Ishikawa (cell line): Measurements from ENCODE around the gene FAM120B.

Experiments
- CEBPB ChIP-seq: IDR thresholded peaks from 2 replicates; pipeline ENCODE4 v1.6.1; 2012
- CREB1 ChIP-seq: IDR thresholded peaks from 2 replicates; pipeline ENCODE4 v1.6.1; 2012; ENCODE audit warnings: low read depth
- EGR1 ChIP-seq: IDR thresholded peaks from 2 replicates; pipeline ENCODE4 v1.6.1; 2012
- EP300 ChIP-seq: IDR thresholded peaks from 2 replicates; pipeline ENCODE4 v1.6.1; 2012; ENCODE audit warnings: borderline replicate concordance
- FOXM1 ChIP-seq: IDR thresholded peaks from 2 replicates; pipeline ENCODE4 v1.6.1; 2012; ENCODE audit warnings: low read depth, borderline replicate concordance
- MAX ChIP-seq: IDR thresholded peaks from 2 replicates; pipeline ENCODE4 v1.6.1; 2012
- NFIC ChIP-seq: IDR thresholded peaks from 2 replicates; pipeline ENCODE4 v1.6.1; 2012
- RAD21 ChIP-seq: IDR thresholded peaks from 2 replicates; pipeline ENCODE4 v1.6.1; 2012; ENCODE audit warnings: low read depth
- REST ChIP-seq: IDR thresholded peaks from 2 replicates; pipeline ENCODE4 v1.6.1; 2012; ENCODE audit warnings: low read depth, mild to moderate bottlenecking
- TAF1 ChIP-seq: IDR thresholded peaks from 2 replicates; pipeline ENCODE4 v1.6.1; 2012; ENCODE audit warnings: low read depth, mild to moderate bottlenecking
- TCF12 ChIP-seq: IDR thresholded peaks from 2 replicates; pipeline ENCODE4 v1.6.1; 2012; ENCODE audit warnings: low read depth
- TEAD4 ChIP-seq: IDR thresholded peaks from 2 replicates; pipeline ENCODE4 v1.6.1; 2012
- USF1 ChIP-seq: IDR thresholded peaks from 2 replicates; pipeline ENCODE4 v1.6.1; 2012
- YY1 ChIP-seq: IDR thresholded peaks from 2 replicates; pipeline ENCODE4 v1.6.1; 2012; ENCODE audit warnings: low read depth
- ZBTB7A ChIP-seq: IDR thresholded peaks from 2 replicates; pipeline ENCODE4 v1.6.1; 2012; ENCODE audit warnings: low read depth

The FAM120B gene

GRCh38 chr6:170288852-170289179 is 17.7 kb upstream of the FAM120B start:
- TF ChIP-seq EP300 = no peak
- no peak for TF ChIP-seq TEAD4
- TF ChIP-seq REST = no peak
- TF ChIP-seq RAD21 = no peak
- TF ChIP-seq EGR1 = no peak
- TF ChIP-seq CEBPB = no peak
- TF ChIP-seq USF1 = no peak
- no peak for TF ChIP-seq CREB1
- no peak for TF ChIP-seq TAF1
- TF ChIP-seq ZBTB7A = no peak

DNA sequence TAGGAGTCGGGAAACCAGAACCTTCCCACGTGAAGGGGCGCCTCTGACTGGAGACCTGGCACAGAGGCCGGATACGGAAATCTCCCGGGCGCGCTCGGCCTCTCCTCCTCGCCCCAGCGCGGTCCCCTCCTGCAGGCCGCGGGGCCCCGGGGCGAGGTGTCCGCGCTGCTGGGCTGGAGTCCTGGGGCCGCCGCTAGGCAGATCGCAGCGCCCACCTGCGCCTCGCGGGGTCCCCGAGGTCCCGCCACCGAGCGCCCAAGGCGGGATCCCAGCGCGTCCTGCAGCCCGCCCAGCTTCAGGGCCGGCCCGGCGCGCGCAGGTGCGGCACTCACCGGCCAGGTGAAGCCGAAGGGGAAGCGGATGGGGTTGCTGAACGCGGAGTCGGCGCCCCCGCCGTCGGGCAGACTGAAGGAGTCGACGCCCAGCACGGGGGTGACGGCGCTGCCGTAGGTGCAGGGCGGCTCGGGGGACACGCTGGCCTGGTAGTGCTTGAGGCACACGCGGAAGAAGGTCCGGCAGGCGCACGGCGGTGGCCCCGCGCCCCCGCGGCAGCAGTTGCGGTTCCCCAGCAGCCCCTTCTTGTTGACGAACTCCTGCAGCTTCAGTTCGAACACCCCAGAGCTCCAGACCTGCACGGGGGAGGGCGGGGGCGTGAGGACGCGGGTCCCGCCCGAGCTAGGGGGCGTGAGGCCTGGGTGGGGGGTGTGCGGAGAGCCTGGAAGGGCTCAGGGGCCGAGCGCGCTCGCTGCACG is 17.2 kb upstream of the FAM120B start:
- TF ChIP-seq REST = no peak
- TF ChIP-seq FOXM1 = no peak
- TF ChIP-seq ZBTB7A = peak; percentile 19
- no peak for TF ChIP-seq TEAD4
- TF ChIP-seq EGR1 = no peak

DNA sequence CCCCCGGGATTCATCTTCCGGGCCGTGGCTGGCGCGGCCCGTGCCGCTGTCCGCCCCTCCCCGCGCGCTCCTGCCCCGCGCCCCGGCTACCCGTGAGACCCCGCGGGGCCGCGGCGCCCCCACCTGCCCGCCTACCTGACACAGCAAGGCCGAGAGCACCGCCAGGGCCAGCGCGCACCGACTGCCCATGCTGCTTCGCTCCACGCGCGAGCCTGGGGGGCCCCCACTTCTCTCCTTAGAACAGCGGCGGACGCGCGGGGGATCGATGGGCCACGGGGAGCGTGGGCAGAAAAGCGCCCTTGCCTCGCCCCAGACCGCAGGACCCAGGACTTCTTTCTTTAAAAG is 16.6 kb upstream of the FAM120B start:
- TF ChIP-seq EGR1 = no peak
- no peak for TF ChIP-seq TCF12
- TF ChIP-seq TAF1 = no peak

- TF ChIP-seq TAF1 = no peak
- no peak for TF ChIP-seq MAX
- no peak for TF ChIP-seq TCF12
- no peak for TF ChIP-seq RAD21
- no peak for TF ChIP-seq USF1
- TF ChIP-seq CEBPB = no peak
- TF ChIP-seq TEAD4 = no peak
- no peak for TF ChIP-seq REST
- TF ChIP-seq EGR1 = no peak
- TF ChIP-seq NFIC = no peak
- TF ChIP-seq CREB1 = no peak
- no peak for TF ChIP-seq FOXM1
- TF ChIP-seq EP300 = no peak
- TF ChIP-seq YY1 = no peak
These were observed 16.0 kb upstream of the FAM120B start, which contains the start of gene DLL1 for GRCh38 chr6:170290296-170291128. DLL1 (minus strand) TSS chr6:170291078; CDS start chr6:170290139, 939 bp downstream.
